Activated CD4-positive, alpha-beta T cell treated with anti-CD3 and anti-CD28 coated beads, Interleukin-2, amount 10 ng/mL, durations not matched to agents 24 days and 14 days (primary cell): Measurements from ENCODE around the gene MICU2. TPM values are rescaled to one million over a fixed set of nuclear protein-coding genes. Genes with fewer than 3 reads are reported as not detected.

Source experiments
- DNase-seq: peaks from one replicate; pipeline ENCODE4 v3.0.0; 2022
- H3K27ac Mint-ChIP-seq: one replicate; pipeline ENCODE4 v1.8.0; 2022; ENCODE audit warnings: mild to moderate bottlenecking, mixed read lengths
- H3K27me3 Mint-ChIP-seq: one replicate; pipeline ENCODE4 v1.8.0; 2022; ENCODE audit warnings: mixed read lengths
- H3K36me3 Mint-ChIP-seq: one replicate; pipeline ENCODE4 v1.8.0; 2022; ENCODE audit warnings: low read depth, mild to moderate bottlenecking, mixed read lengths
- H3K4me1 Mint-ChIP-seq: one replicate; pipeline ENCODE4 v1.8.0; 2021; ENCODE audit warnings: mixed read lengths
- H3K4me3 Mint-ChIP-seq: one replicate; pipeline ENCODE4 v1.8.0; 2022; ENCODE audit warnings: mild to moderate bottlenecking, moderate library complexity, mixed read lengths
- H3K9me3 Mint-ChIP-seq: one replicate; pipeline ENCODE4 v1.8.0; 2021; ENCODE audit warnings: mixed read lengths
- intact Hi-C: fragments of 100-400 bp; cut with micrococcal nuclease; formaldehyde crosslinking; loops from one replicate; pipeline ENCODE4 v1.15.1; 2023
- total RNA-seq: library from RNA; stranded (reverse); gene quantifications from 2 replicates; pipeline ENCODE4 v1.2.3, GENCODE V29; 2022

Gene MICU2
- total RNA-seq, 1 donor from 2014 or later = 34.2 TPM

GRCh38 chr13:21546372-21546771 is 57.6 kb downstream of the MICU2 start:
- no peaks in the 10 kb centered on the region for H3K9me3 Mint-ChIP-seq
- no peaks in the 10 kb centered on the region for H3K4me1 Mint-ChIP-seq
- intact Hi-C loops = no loop called here
- no peaks in the 10 kb centered on the region for H3K27me3 Mint-ChIP-seq
- H3K4me3 Mint-ChIP-seq = no peak overlapping the region
- H3K27ac Mint-ChIP-seq = no peak overlapping the region
- H3K36me3 Mint-ChIP-seq = peaks cover 16% of the 10 kb centered on the region
- DNase-seq = no peak

GRCh38 chr13:21544515-21544914 is 59.5 kb downstream of the MICU2 start:
- Mint-ChIP-seq H3K4me1 (no peaks in the 10 kb centered on the region), H3K27ac (no peak overlapping the region), H3K36me3 (peaks cover 14% of the 10 kb centered on the region), H3K4me3 (no peak overlapping the region), H3K27me3 (no peaks in the 10 kb centered on the region), H3K9me3 (no peaks in the 10 kb centered on the region)
- no peak for DNase-seq
- intact Hi-C loops = no loop called here

GRCh38 chr13:21542563-21542962 is 61.4 kb downstream of the MICU2 start:
- Mint-ChIP-seq H3K27ac (no peak overlapping the region), H3K36me3 (peaks cover 24% of the 10 kb centered on the region), H3K27me3 (no peaks in the 10 kb centered on the region), H3K4me3 (no peak overlapping the region), H3K4me1 (no peaks in the 10 kb centered on the region), H3K9me3 (no peaks in the 10 kb centered on the region)
- no peak for DNase-seq
- intact Hi-C loops = no loop called here

GRCh38 chr13:21541980-21542379 is 62.0 kb downstream of the MICU2 start:
- H3K36me3 Mint-ChIP-seq = peaks cover 25% of the 10 kb centered on the region
- H3K4me1 Mint-ChIP-seq = no peaks in the 10 kb centered on the region
- H3K9me3 Mint-ChIP-seq = no peaks in the 10 kb centered on the region
- no peak overlapping the region for H3K27ac Mint-ChIP-seq
- H3K27me3 Mint-ChIP-seq = no peaks in the 10 kb centered on the region
- intact Hi-C loops = no loop called here
- H3K4me3 Mint-ChIP-seq = no peak overlapping the region
- DNase-seq = no peak

GRCh38 chr13:21541271-21541670 is 62.7 kb downstream of the MICU2 start:
- H3K27me3 Mint-ChIP-seq = no peaks in the 10 kb centered on the region
- H3K36me3 Mint-ChIP-seq = peaks cover 23% of the 10 kb centered on the region
- DNase-seq = no peak
- no peaks in the 10 kb centered on the region for H3K9me3 Mint-ChIP-seq
- H3K4me1 Mint-ChIP-seq = no peaks in the 10 kb centered on the region
- H3K4me3 Mint-ChIP-seq = no peak overlapping the region
- intact Hi-C loops = no loop called here
- no peak overlapping the region for H3K27ac Mint-ChIP-seq

- H3K9me3 Mint-ChIP-seq = no peaks in the 10 kb centered on the region
- no peak for DNase-seq
- H3K36me3 Mint-ChIP-seq = peaks cover 14% of the 10 kb centered on the region
- H3K4me3 Mint-ChIP-seq = no peak overlapping the region
- no peak overlapping the region for H3K27ac Mint-ChIP-seq
- no peaks in the 10 kb centered on the region for H3K27me3 Mint-ChIP-seq
- intact Hi-C loops = no loop called here
- H3K4me1 Mint-ChIP-seq = no peaks in the 10 kb centered on the region
Measured at GRCh38 chr13:21539687-21540086, 64.3 kb downstream of the MICU2 start.

GRCh38 chr13:21538753-21539152 is 65.2 kb downstream of the MICU2 start:
- no peaks in the 10 kb centered on the region for H3K27me3 Mint-ChIP-seq
- no peak overlapping the region for H3K27ac Mint-ChIP-seq
- peaks cover 12% of the 10 kb centered on the region for H3K36me3 Mint-ChIP-seq

GRCh38 chr13:21538280-21538679 is 65.7 kb downstream of the MICU2 start:
- no peak overlapping the region for H3K4me3 Mint-ChIP-seq
- peaks cover 12% of the 10 kb centered on the region for H3K36me3 Mint-ChIP-seq

More at GRCh38 chr13:21538753-21539152, 65.2 kb downstream of the MICU2 start:
- no peak for DNase-seq
- Mint-ChIP-seq H3K4me3 (no peak overlapping the region), H3K9me3 (no peaks in the 10 kb centered on the region), H3K4me1 (no peaks in the 10 kb centered on the region)
- intact Hi-C loops = no loop called here

GRCh38 chr13:21537105-21537504 is 66.9 kb downstream of the MICU2 start:
- intact Hi-C loops = no loop called here
- Mint-ChIP-seq H3K36me3 (peaks cover 16% of the 10 kb centered on the region), H3K27me3 (no peaks in the 10 kb centered on the region), H3K4me1 (no peaks in the 10 kb centered on the region), H3K9me3 (no peaks in the 10 kb centered on the region), H3K27ac (no peak overlapping the region), H3K4me3 (no peak overlapping the region)
- DNase-seq = no peak

More at GRCh38 chr13:21538280-21538679, 65.7 kb downstream of the MICU2 start:
- intact Hi-C loops = no loop called here
- no peaks in the 10 kb centered on the region for H3K27me3 Mint-ChIP-seq
- no peaks in the 10 kb centered on the region for H3K9me3 Mint-ChIP-seq
- no peak for DNase-seq
- H3K27ac Mint-ChIP-seq = no peak overlapping the region
- H3K4me1 Mint-ChIP-seq = no peaks in the 10 kb centered on the region

GRCh38 chr13:21534760-21535159 is 69.2 kb downstream of the MICU2 start:
- no peak overlapping the region for H3K27ac Mint-ChIP-seq
- no peak for DNase-seq
- H3K9me3 Mint-ChIP-seq = no peaks in the 10 kb centered on the region
- intact Hi-C loops = no loop called here
- no peaks in the 10 kb centered on the region for H3K27me3 Mint-ChIP-seq
- peaks cover 1% of the 10 kb centered on the region for H3K4me1 Mint-ChIP-seq
- H3K36me3 Mint-ChIP-seq = peaks cover 18% of the 10 kb centered on the region
- H3K4me3 Mint-ChIP-seq = no peak overlapping the region

GRCh38 chr13:21531455-21531854 is 72.5 kb downstream of the MICU2 start:
- Mint-ChIP-seq H3K9me3 (no peaks in the 10 kb centered on the region), H3K4me1 (peaks cover 1% of the 10 kb centered on the region), H3K27ac (no peak overlapping the region), H3K4me3 (no peak overlapping the region), H3K36me3 (peaks cover 6% of the 10 kb centered on the region), H3K27me3 (no peaks in the 10 kb centered on the region)
- DNase-seq = no peak
- intact Hi-C loops = no loop called here

GRCh38 chr13:21530656-21531055 is 73.3 kb downstream of the MICU2 start:
- no peak for DNase-seq
- H3K4me3 Mint-ChIP-seq = no peak overlapping the region
- H3K4me1 Mint-ChIP-seq = peaks cover 1% of the 10 kb centered on the region
- H3K36me3 Mint-ChIP-seq = peaks cover 6% of the 10 kb centered on the region
- H3K27me3 Mint-ChIP-seq = no peaks in the 10 kb centered on the region
- H3K27ac Mint-ChIP-seq = no peak overlapping the region
- no peaks in the 10 kb centered on the region for H3K9me3 Mint-ChIP-seq
- intact Hi-C loops = no loop called here

- H3K4me3 Mint-ChIP-seq = no peak overlapping the region
- peaks cover 11% of the 10 kb centered on the region for H3K36me3 Mint-ChIP-seq
- intact Hi-C loops = no loop called here
- no peak overlapping the region for H3K27ac Mint-ChIP-seq
- DNase-seq = no peak
- peaks cover 1% of the 10 kb centered on the region for H3K4me1 Mint-ChIP-seq
- no peaks in the 10 kb centered on the region for H3K27me3 Mint-ChIP-seq
- no peaks in the 10 kb centered on the region for H3K9me3 Mint-ChIP-seq
Measured at GRCh38 chr13:21529146-21529893, 74.7 kb downstream of the MICU2 start.

GRCh38 chr13:21528616-21529015 is 75.4 kb downstream of the MICU2 start:
- Mint-ChIP-seq H3K36me3 (peaks cover 11% of the 10 kb centered on the region), H3K4me1 (peaks cover 1% of the 10 kb centered on the region)
- intact Hi-C loops = no loop called here

More at GRCh38 chr13:21528616-21529015, 75.4 kb downstream of the MICU2 start:
- Mint-ChIP-seq H3K4me3 (no peak overlapping the region), H3K9me3 (no peaks in the 10 kb centered on the region), H3K27ac (no peak overlapping the region), H3K27me3 (no peaks in the 10 kb centered on the region)
- DNase-seq = no peak
